A172 (cell line): ENCODE data around the gene MYO9A. TPM values are rescaled to one million over a fixed set of nuclear protein-coding genes. Genes with fewer than 3 reads are reported as not detected.
A peak's percentile ranks its signal among the peaks of the same experiment; 100 is the strongest.
"Not testable (repeated sequence)": the region's sequence is repeated elsewhere in the genome, so short reads cannot be mapped to it uniquely, and the experiment has no call there.

Experiments
- DNase-seq: peaks from one replicate; pipeline ENCODE4 v3.0.0-alpha.2; 2015; ENCODE audit warnings: low spot score
- total RNA-seq: library from RNA; depleted of rRNA; stranded (reverse); fragments of >200 nt; shearing (Covaris generic); gene quantifications from 2 replicates; pipeline ENCODE4 v1.2.3, GENCODE V29; 2014

The MYO9A gene
- total RNA-seq, 1 experiment from 2014 or later: 18.4 TPM

GRCh38 chr15:72092691-72093090 is 25.3 kb downstream of the MYO9A start:
- no peak for DNase-seq

DNA sequence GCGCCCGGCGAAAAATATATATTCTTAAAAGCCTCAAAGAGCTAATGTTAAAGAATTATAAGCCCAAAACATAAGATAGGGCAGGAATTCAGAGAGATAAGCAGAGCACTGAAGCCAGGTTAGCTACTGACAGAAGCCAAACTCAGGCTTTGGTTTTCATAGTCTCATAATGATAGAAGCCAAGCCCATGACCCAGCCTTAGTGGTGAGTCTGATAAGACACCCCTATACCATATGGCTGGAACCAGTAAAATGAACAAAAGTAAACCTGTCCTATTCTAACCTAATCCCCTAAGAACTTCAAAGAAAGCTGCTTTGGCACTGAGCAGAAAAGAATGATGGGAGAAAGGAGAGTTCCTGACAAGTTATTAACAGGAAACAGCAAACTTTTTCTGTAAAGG is 25.9 kb downstream of the MYO9A start:
- DNase-seq: no peak

- DNase-seq: no peak
These were observed 30.9 kb downstream of the MYO9A start for GRCh38 chr15:72086920-72087648.

- no peak for DNase-seq
These were observed 31.8 kb downstream of the MYO9A start for GRCh38 chr15:72086010-72086697.

DNA sequence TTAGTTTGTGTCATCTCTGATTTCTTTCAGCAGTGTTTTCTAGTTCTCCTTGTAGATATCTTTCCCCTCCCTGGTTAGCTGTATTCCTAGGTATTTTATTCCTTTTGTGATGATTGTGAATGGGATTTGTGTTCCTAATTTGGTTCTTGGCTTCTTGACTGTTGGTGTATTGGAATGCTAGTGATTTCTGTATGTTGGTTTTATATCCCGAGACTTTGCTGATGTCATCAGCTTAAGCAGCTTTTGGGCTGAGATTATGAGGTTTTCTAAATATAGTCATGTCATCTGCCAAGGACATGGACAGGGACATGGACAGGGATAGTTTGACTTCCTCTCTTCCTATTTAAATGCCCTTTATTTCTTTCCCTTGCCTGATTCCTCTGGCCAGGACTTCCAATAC is 35.8 kb downstream of the MYO9A start:
- no peak for DNase-seq

DNA sequence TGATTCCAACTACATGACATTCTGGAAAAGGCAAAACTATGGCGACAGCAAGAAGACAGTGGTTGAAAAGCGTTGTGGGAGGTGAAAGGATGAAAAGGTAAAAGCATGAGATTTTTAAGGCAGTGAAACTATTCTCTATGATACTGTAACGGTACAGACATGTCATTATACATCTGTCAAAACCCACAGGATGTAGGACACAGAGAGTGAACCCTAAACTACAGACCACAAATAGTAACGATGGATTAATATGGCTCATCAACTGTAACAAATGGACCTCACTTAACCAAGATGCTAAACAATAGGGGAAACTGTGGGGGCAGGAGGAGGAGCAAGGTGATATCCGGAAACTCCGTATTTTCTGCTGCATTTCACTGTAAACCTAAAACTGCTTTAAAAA is 39.1 kb downstream of the MYO9A start:
- no peak for DNase-seq

- DNase-seq: no peak
These were observed 40.0 kb downstream of the MYO9A start for GRCh38 chr15:72077950-72078349.

DNA sequence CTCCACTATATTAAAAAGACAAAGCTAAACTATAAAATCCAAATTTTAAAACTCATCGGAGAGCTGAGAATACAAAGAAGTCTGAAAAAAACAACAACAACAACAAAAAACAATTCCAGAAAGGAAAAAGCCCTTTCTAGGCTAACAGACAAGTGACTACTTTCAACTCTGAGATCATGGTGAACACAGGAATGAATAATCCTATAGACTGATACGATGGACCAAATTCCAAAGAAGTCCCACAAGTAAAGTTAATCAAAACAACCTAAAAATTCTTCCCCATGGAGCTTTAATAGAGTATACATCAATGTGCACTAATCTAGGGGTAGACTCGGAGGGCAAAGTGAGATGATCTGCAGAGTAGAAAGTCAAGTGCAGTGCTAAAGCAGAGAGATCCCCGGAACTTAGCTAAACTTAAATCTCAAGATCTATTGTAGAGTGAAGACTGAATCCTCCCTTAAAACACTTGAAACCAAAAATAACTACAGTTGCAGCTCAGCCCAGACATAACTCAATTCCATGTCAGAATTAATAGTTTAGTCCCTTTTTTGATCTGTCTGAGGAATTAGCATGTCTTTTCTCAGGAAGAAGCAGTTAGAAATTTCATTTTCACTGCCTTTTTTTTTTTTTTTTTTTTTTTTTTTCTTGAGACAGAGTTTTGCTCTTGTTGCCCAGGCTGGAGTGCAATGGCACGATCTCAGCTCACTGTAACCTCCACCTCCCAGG is 43.5 kb downstream of the MYO9A start:
- no peak for DNase-seq

DNA sequence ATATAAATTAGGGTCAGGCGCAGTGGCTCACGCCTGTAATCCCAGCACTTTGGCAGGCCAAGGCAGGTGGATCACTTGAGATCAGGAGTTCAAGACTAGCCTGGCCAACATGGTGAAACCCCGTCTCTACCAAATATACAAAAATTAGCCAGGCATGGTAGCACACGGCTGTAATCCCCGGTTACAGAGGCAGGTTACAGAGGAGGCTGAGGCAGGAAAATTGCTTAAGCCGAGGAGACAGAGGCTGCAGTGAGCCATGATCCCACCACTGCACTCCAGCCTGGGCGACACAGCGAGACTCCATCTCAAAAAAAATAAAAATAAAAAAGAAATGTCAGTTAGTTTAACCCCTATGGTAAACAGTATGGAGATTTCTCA is 46.5 kb downstream of the MYO9A start:
- DNase-seq: not testable (repeated sequence)

GRCh38 chr15:72070817-72071447 is 47.0 kb downstream of the MYO9A start:
- no peak for DNase-seq

GRCh38 chr15:72068856-72069255 is 49.1 kb downstream of the MYO9A start:
- no peak for DNase-seq

GRCh38 chr15:72065801-72066200 is 52.1 kb downstream of the MYO9A start:
- DNase-seq: no peak

GRCh38 chr15:72063186-72063585 is 54.8 kb downstream of the MYO9A start:
- no peak for DNase-seq

DNA sequence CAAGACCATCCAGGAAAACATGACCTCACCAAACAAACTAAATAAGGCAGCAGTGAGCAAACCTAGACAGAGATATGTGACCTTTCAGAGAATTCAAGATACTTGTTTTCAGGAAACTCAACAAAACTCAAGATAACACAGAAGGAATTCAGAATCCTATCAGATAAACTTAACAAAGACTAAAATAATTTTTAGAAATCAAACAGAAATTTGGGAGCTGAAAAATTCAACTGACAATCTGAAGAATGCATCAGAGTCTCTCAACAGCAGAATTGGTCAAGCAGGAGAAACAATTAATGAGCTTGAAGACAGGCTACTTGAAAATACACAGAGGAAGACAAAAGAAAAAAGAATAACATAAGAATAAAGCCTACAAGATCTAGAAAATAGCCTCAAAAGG is 55.6 kb downstream of the MYO9A start:
- DNase-seq: no peak

- no peak for DNase-seq
These were observed 57.2 kb downstream of the MYO9A start for GRCh38 chr15:72060687-72061250.

DNA sequence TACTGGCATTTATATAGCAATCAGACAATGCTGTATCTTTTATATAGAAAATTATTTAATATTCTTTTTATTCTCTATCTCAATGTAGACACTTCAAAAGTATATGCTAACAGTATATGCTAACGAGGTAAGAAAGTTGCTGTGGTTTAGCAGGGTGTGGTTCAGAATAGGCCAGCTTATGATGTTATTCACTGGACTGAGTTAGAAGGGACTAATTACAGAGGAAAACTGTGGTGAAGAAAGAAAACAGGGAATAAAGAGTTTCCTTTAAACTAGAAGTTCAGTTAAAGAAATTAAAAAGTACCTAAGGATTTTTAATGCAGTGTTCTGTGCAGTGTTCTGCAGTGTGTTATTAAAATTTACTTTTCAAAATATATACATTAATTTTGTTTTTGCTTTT is 59.4 kb downstream of the MYO9A start:
- DNase-seq: peak; percentile 8

DNA sequence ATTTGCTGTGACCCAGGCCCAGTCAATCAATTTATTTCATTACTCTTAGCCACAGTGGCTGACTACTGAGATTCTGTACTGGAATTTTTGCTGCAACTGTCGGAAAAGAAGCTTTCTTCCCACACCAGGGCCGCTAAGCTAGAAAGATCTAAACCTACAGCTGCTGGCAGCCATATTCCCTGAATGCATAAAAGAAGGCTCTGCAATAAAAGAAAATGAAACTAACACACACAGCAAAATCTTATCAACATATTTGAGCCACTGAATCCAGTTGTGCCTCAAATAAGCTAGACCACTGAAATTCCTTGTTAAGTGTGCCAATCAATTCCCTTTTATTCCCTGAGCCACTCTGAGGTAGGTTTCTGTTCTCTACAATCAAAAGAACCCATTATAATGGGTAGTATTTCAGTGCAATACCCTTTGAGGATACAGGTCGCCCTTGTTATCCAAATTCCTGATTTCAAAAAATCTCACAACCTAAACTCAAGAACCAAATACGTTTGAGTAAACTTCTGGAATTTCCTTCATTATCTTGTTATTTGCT is 60.3 kb downstream of the MYO9A start:
- DNase-seq: peak; percentile 10

DNA sequence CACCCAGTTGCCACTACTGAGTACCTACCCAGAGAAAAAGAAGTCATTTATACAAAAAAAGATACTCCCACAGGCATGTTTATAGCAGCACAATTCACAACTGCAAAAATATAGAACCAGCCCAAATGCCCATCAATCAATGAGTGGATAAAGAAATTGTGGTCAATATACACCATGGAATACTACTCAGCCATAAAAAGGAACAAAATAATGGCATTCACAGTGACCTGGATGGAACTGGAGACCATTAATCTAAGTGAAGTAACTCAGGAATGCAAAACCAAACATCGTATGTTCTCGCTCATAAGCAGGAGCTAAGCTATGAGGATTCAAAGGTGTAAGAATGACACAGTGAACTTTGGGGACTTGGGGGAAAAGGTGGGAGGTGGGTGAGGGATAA is 61.7 kb downstream of the MYO9A start:
- not testable (repeated sequence) for DNase-seq

DNA sequence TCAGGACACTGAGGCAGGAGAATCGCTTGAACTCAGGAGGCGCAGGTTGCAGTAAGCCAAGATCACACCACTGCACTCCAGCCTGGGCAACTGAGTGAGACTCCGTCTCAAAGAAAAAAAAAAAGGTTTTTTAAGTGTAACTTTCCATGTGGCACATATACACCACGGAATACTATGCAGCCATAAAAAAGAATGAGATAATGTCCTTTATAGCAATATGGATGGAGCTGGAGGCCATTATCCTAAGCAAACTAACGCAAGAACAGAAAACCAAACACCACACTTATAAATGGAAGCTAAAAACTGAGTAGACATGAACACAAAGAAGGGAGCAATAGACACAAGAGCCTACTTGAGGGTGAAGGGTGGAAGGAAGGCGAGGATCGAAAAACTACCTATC is 64.7 kb downstream of the MYO9A start:
- DNase-seq: not testable (repeated sequence)

DNA sequence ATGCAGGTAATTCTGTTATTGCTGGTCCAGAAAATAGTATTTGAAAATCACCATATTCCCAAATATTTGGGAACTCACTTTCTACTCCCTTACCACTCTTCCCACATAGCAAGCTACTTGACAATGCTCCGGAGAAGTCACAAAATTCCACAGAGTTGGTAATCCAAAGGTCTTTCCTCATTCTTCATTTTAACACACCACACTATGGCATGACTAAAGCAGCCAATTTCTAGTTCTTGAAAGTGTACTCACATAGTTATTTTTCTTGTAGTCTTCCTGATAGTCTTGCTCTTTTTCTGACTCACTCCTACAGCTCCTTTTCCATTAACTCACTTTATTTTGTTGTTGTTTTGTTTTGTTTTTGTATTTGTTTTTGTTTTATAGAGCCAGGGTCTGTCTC is 67.2 kb downstream of the MYO9A start:
- no peak for DNase-seq

DNA sequence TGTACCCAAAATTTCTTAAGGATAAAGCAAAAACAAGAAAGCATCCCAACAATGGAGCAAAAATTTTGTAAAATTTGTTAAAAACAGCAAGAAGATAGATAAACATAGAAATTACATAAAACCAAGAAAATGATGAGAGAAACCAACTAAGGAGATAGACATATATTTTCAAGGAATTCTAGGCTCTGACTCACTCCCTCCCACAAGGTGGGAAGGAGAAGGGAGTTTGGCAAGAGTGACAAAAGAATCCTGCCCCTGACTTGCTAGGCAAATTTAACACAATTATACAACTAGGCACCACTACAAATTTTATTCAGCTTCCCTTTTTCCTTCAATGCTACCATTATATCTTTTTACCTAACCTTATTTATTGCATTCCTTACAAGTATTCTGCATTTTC is 70.9 kb downstream of the MYO9A start:
- DNase-seq: no peak

GRCh38 chr15:72044956-72045355 is 73.0 kb downstream of the MYO9A start:
- no peak for DNase-seq
